ENCODE measurements around the gene THRSP.
A peak's percentile ranks its signal among the peaks of the same experiment; 100 is the strongest.
"Not testable (repeated sequence)": the region's sequence is repeated elsewhere in the genome, so short reads cannot be mapped to it uniquely, and the experiment has no call there.

THRSP gene

GRCh38 chr11:78070621-78071020 is 7.0 kb downstream of the THRSP start:
- no peak for DNase-seq

- no peak for DNase-seq
Measured at GRCh38 chr11:78071717-78072116, 8.1 kb downstream of the THRSP start.

GRCh38 chr11:78072455-78072854 is 8.8 kb downstream of the THRSP start:
- no peak for DNase-seq

- no peak for DNase-seq
Measured at GRCh38 chr11:78074756-78075155, 11.1 kb downstream of the THRSP start.

- DNase-seq: no peak
Measured at GRCh38 chr11:78076733-78077403, 13.2 kb downstream of the THRSP start.

- DNase-seq: not testable (repeated sequence)
Measured at GRCh38 chr11:78077592-78077991, 13.9 kb downstream of the THRSP start.

GRCh38 chr11:78078218-78079167 is 14.8 kb downstream of the THRSP start:
- no peak for DNase-seq

- DNase-seq: peak; percentile 56
Measured at GRCh38 chr11:78079232-78080083, 15.8 kb downstream of the THRSP start, which contains the start of gene NDUFC2. Gene NDUFC2 (minus strand): TSS chr11:78079862. CDS start chr11:78079744, 118 bp downstream.

GRCh38 chr11:78080084-78080817 is 16.6 kb downstream of the THRSP start:
- no peak for DNase-seq

- no peak for DNase-seq
Measured at GRCh38 chr11:78080818-78081495, 17.3 kb downstream of the THRSP start.

GRCh38 chr11:78081583-78081982 is 17.9 kb downstream of the THRSP start:
- no peak for DNase-seq

- DNase-seq: no peak
Measured at GRCh38 chr11:78082146-78082545, 18.5 kb downstream of the THRSP start.

- no peak for DNase-seq
Measured at GRCh38 chr11:78083021-78083420, 19.4 kb downstream of the THRSP start.

- DNase-seq: not testable (repeated sequence)
Measured at GRCh38 chr11:78084506-78084905, 20.8 kb downstream of the THRSP start.

- no peak for DNase-seq
Measured at GRCh38 chr11:78085972-78086371, 22.3 kb downstream of the THRSP start.

- DNase-seq: not testable (repeated sequence)
Measured at GRCh38 chr11:78086521-78087074, 22.9 kb downstream of the THRSP start.

- no peak for DNase-seq
Measured at GRCh38 chr11:78094250-78094649, 30.6 kb downstream of the THRSP start.

GRCh38 chr11:78097666-78098385 is 34.2 kb downstream of the THRSP start:
- no peak for DNase-seq

GRCh38 chr11:78099666-78100065 is 36.0 kb downstream of the THRSP start:
- DNase-seq: no peak

GRCh38 chr11:78100261-78100660 is 36.6 kb downstream of the THRSP start:
- DNase-seq: no peak
